ENCODE data around the gene VEGFA. TPM values are rescaled to one million over a fixed set of nuclear protein-coding genes. Genes with fewer than 3 reads are reported as not detected.
"Not testable (repeated sequence)": the region's sequence is repeated elsewhere in the genome, so short reads cannot be mapped to it uniquely, and the experiment has no call there.

The VEGFA gene
- total RNA-seq, 1 experiment from 2014 or later, result 77.5 TPM

GRCh38 chr6:43801495-43802181 is 31.6 kb downstream of the VEGFA start:
- no peak for DNase-seq (ENCODE audit: low read depth)

GRCh38 chr6:43803055-43803782 is 33.2 kb downstream of the VEGFA start:
- DNase-seq (ENCODE audit: low read depth), result no peak

GRCh38 chr6:43803783-43804549 is 34.0 kb downstream of the VEGFA start:
- DNase-seq (ENCODE audit: low read depth), result peak; percentile 52

DNA sequence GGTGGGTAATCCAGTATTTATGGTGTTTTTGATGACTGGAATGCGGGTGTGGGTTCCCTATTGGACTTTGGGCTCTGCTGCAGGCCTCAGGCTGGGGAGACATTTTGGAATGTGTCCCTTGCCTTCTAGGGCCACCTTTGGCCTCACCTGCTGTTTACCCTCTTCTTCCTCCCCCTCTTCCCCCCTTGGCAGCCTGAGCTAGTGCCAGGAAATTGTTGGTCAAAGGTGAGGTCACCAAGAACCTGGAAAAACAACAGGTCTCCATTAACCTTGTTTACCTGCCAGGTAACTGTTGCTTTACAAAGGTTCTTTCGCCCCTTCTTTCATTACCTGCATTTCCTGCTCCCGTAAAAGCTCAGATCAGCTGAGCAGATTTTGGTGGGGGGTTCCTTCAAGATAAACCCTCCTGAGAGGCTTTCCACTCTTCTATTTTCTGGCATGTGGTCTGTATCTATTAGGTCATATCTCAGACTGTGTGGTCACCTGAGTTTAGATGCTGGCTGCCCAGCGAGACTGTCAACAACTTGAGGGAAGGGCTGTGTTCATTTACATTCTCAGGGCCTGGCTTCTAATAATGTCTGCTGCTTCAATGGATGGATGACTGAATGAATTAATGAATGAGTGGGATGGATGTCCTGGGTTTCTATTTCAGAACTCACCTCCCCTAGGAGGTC is 34.7 kb downstream of the VEGFA start:
- DNase-seq (ENCODE audit: low read depth), result no peak

DNA sequence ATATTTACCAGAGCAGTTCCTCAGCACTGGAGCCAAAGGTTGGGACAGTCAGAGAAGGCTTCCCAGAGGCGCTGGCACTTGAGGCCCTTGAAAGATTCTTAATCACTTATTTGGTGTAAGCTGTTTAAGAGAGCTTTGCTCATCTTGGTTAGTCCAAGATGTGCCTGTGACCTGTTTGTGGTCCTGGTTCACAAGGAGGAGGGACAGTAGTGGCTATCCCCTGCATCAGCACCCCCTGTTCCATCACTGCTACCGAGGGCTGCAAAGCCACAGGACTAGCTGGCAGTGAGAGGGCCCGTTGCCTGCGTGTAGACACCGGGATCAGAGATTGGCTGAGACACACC is 35.7 kb downstream of the VEGFA start:
- DNase-seq (ENCODE audit: low read depth), result no peak

DNA sequence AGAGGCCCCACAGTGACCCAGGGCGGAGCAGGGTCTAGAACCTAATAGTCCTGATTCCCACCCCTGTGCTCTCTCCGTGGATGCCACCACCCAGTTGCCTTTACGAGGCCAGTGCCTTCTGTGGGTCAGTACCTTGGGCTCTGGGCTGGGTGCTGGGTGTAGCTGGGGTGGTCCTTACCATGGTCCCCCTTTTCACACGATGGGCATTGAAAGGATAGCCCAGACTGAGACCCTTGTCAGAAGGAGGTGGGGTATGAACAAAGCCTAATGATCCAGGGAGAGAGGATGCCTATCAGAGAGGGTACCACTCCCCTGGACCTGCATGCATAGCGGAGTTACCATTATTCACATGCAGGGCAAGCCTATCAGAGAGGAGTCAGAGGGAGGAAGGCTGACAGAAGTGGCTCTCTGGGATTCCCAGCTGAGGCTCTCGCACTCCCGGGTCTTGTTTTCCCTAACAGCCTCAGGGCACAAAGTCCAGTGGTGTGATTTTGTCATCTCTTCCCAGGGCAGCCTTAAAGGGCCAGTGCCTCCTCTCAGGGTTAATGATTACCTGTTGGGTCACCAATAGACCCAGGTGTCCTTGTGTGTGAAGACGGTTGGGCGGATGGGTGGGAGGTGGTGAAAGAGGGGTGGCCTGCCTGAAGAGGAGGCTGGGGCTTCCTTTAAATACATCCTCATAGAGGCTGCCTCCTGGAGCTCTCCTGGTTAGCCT is 36.2 kb downstream of the VEGFA start:
- no peak for DNase-seq (ENCODE audit: low read depth)

- DNase-seq (ENCODE audit: low read depth), result no peak
These were observed 36.8 kb downstream of the VEGFA start for GRCh38 chr6:43806758-43807227.

DNA sequence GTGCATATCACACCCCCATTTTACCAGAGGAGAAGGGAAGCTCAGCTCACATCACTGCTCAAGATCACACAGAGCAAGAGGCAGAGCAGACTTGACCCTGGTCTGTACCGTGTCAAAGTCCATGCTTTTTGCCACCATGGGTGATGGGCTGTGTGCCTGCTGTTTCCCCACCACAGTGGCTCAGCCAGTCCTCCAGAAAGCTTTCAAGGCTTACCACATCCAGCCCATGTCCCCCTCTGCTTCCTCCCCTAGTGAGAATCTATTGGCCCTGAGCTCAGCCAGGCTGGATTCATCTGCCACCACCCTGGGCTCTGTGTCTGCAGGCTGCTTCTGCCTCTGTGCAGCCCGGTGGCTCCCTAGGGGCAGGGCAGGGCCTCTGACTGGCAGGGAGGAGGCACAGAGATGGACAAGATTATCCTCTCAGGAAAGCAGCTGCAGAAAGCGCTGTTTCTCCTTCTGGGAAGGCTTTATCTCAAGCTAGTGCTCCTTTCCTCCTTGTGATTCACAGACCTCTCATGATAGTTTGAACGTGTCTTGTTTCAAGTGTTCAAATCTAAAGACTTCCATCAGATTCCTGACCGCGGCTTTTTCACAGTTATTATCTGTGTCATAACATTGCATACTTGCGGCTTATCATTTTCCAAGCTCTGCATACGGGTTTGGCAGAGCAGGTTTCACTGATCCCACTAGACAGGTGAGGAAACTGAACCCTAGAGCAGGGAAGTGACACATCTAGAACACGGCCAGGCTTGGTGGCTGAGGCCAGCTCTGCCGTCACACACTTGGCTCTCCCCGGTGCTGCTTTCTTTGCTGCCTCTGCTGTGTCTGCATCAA is 37.4 kb downstream of the VEGFA start:
- peak; percentile 35 for DNase-seq (ENCODE audit: low read depth)

- no peak for DNase-seq (ENCODE audit: low read depth)
These were observed 38.4 kb downstream of the VEGFA start for GRCh38 chr6:43808412-43808811.

DNA sequence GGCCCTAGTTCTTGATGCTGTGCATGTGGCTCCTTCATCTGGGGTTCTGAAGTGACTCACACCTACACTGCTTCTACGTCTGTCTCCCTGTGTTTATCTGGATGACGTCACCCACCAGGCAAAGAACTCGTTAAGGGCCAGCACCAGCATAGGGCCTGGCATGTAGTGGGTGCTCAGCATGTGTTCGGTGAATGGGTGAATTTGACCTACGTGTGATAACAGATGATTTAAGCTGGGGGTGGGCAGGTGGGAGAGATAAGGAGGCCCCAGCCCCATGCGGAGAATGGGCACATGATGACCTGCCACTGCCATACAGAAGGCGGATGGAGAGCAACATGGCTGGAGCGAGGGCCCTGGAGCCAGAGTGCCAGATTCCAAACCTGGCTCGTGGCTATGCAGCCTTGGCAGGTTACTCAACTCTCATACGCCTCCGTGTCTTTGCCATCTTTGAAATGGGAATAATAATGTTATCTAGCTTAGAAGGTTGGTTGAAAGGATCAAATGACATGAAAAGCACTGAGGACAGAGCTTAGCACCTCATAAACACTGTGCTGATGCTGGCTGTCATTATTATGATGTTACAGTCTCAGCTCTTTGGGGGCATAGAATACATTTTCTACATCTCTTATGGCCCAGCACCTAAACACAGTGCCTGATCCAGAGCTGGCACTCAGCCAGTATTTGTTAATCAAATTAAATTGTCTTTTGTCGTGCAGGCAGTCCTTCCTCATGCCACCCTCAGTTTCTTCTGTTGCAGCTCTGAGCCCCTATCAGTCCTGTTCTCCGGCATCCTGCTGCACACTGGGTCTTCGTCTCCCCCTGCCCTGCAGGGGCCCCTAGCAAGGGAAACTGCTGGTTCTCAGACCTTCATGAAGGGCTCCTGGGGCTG is 39.6 kb downstream of the VEGFA start:
- DNase-seq (ENCODE audit: low read depth), result peak; percentile 92

DNA sequence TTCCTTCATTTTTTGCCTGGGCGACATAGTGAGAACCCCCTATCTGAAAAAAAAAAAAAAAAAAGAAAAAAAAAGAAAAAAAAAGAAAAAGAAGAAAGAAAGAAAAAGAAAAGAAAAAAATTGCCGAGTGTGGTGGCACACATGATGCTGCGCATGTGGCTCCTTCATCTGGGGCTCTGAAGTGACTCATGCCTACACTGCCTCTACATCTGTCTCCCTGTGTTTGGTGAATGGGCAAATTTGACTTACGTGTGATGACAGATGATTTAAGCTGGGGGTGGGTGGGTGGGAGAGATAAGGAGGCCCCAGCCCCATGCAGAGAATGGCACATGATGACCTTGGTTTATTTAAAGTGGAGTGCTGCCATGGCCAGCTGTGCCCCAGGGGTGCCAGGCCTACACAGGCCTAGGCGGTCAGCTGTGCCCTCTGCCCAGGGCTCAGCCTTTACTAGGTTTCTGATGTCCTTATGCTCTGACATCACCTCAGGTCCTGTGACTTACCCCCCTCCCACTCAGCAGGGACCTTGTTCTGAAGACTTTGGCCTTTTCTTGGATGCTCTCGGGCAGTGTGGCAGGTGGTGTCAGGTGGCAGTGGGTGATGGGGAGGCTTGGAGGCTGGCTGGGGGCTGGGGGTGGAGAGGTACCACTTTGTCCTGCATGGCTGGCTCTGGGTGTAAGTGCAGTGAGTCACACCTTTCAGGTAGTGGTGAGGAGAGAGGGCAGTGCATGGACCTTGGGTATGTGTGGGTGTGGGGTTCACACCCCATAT is 41.1 kb downstream of the VEGFA start:
- DNase-seq (ENCODE audit: low read depth), result peak; percentile 50

DNA sequence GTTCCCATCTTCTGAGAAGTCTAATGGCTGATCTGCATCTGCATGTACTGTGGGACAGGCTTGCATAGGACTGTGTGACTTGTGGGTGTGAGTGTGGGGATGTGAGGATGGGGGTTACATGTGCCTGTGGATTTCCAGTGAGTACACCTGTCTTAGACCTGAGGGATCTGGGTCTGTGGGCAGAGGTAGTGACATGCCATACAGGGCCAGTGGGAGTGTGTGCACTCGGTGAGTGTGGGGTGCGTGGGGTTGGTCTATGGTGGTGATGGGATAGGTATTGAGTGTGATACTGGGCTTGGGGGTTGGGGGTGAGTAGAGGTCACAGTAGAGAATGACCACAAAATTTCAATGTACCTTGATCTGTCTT is 41.7 kb downstream of the VEGFA start:
- DNase-seq (ENCODE audit: low read depth), result no peak

DNA sequence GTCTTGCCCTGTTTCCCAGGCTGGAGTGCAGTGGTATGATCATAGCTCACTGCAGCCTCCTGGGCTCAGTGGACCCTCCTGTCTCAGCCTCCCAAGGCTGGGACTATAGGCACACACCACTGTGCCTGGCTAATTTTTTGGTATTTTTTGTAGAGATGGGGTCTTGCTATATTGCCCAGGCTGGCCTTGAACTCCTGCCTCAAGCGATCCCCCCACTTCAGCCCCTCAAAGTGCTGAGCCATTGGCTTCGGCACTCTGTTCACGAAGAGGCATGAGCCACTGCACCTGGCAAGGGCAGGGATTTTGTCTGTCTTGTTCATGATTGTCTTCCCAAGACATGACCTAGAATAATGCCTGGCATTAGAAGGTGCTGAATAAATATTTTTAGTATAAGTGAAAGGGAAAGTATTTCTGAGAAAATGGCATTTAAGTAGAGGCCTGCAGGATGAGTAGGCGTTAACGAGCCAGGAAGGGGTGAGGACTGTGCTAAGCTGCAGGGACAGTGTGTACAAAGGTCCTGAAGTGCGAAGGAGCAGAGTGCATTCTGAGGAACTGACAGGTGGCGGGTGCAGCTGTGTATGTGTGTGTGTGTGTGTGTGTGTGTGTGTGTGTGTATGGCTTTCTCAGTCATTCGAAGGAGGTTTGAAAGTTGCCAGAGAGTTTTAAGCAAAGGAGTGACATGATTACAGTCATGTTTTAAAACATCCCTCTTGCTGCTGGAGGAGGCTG is 43.0 kb downstream of the VEGFA start:
- DNase-seq (ENCODE audit: low read depth), result peak; percentile 67

DNA sequence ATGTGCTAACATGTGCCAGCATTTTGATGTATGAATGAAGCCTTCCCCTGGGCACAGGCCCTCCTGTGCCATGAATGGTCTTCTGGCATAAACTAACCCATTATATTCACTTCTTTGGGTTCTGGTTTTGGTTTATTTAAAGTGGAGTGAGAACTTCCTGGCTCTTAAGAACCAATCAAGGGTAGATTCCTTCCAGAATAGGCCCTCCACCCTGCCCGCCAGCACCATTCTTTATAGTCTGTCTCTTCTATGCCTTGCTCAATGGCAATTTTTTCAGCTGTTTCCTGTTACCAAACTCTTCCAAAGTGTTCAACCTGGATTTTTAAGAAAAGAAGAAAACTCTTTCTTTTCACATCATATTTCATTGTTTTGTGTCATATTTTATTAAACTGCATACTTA is 44.1 kb downstream of the VEGFA start:
- DNase-seq (ENCODE audit: low read depth), result no peak

GRCh38 chr6:43814865-43815264 is 44.9 kb downstream of the VEGFA start:
- DNase-seq (ENCODE audit: low read depth), result no peak

GRCh38 chr6:43817192-43817591 is 47.2 kb downstream of the VEGFA start:
- DNase-seq (ENCODE audit: low read depth), result peak; percentile 64

DNA sequence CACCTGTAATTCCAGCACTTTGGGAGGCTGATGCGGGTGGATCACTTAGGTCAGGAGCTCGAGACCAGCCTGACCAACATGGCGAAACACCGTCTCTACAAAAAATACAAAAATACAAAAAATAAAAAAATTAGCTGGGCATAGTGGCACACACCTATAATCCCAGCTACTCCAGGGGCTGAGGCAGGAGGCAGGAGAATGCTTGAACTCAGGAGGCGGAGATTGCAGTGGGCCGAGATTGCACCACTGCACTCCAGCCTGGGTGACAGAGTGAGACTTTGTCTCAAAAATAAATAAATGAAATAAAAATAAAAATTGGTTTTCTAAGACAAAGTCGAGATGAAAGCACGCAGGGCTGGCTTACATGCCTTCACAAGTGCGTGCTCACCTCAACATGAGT is 49.0 kb downstream of the VEGFA start:
- not testable (repeated sequence) for DNase-seq (ENCODE audit: low read depth)

- DNase-seq (ENCODE audit: low read depth), result no peak
These were observed 49.9 kb downstream of the VEGFA start for GRCh38 chr6:43819958-43820357.
